Liver (tissue), 3 donors: ENCODE measurements around the gene ATP2B2.

Experiments used
- CTCF ChIP-seq: fragments of 150-350 bp; IDR thresholded peaks from 2 replicates; pipeline ENCODE4 v1.5.1; 2017; ENCODE audit warnings: improper control_type of control experiment, low read depth, low read length; ENCODE audit not compliant: missing input control
- EGR1 ChIP-seq, 2 donors: IDR thresholded peaks; 2 replicates each; pipeline ENCODE4 v1.6.1; 2016 to 2018; ENCODE audit warnings: antibody characterized with exemption in 2 of 2, low read depth in 2 of 2
- GABPA ChIP-seq, 2 donors: IDR thresholded peaks in 1 of 2; conservative IDR thresholded peaks in 1 of 2; 2 replicates each; pipeline ENCODE4 v1.6.1; 2016; ENCODE audit warnings: antibody characterized with exemption in 2 of 2, mild to moderate bottlenecking in 1 of 2, moderate library complexity in 1 of 2
- RAD21 ChIP-seq, 2 donors: IDR thresholded peaks; 2 replicates each; pipeline ENCODE4 v1.6.1; 2016; ENCODE audit warnings: antibody characterized with exemption in 2 of 2, mild to moderate bottlenecking in 2 of 2
- TAF1 ChIP-seq: conservative IDR thresholded peaks from 2 replicates; pipeline ENCODE4 v1.6.1; 2016; ENCODE audit warnings: antibody characterized with exemption, mild to moderate bottlenecking
- YY1 ChIP-seq: IDR thresholded peaks from 2 replicates; pipeline ENCODE4 v1.6.1; 2016; ENCODE audit warnings: antibody characterized with exemption, mild to moderate bottlenecking
- donor health status: healthy.
- donor health status: healthy.

GRCh38 chr3:10321630-10322351, 183.6 kb downstream of the ATP2B2 start:
- TF ChIP-seq CTCF (no peak), GABPA (IDR thresholded peaks at IDR 0.05 in 1 of 2, conservative IDR thresholded peaks at IDR 0.05 in 1 of 2) (no peak), TAF1 (no peak), EGR1 (IDR thresholded peaks at IDR 0.05; ENCODE audit: low read depth in 2 of 2) (no peak), YY1 (no peak), RAD21 (IDR thresholded peaks at IDR 0.05) (no peak)
